Medulla oblongata (tissue), 1 donor: ENCODE measurements around the gene MTRR.

Experiments
- DNase-seq: peaks from one replicate; pipeline ENCODE4 v3.0.0-alpha.2; 2015; ENCODE audit errors: extremely low spot score

MTRR gene

GRCh38 chr5:7857361-7857760 is 11.6 kb upstream of the MTRR start:
- no peak for DNase-seq

GRCh38 chr5:7857926-7858632 is 10.9 kb upstream of the MTRR start:
- no peak for DNase-seq

GRCh38 chr5:7866196-7866595 is 2.8 kb upstream of the MTRR start:
- no peak for DNase-seq

- DNase-seq = no peak
Observed at GRCh38 chr5:7867260-7867659, 1.7 kb upstream of the MTRR start.

GRCh38 chr5:7868427-7868772 is 548 bp upstream of the MTRR start:
- no peak for DNase-seq

GRCh38 chr5:7869474-7870136 is 657 bp downstream of the MTRR start:
- no peak for DNase-seq

- no peak for DNase-seq
Observed at GRCh38 chr5:7871653-7872052, 2.7 kb downstream of the MTRR start.

- no peak for DNase-seq
Observed at GRCh38 chr5:7872517-7873130, 3.7 kb downstream of the MTRR start.

- no peak for DNase-seq
Observed at GRCh38 chr5:7873216-7873615, 4.3 kb downstream of the MTRR start.

GRCh38 chr5:7874639-7875038 is 5.7 kb downstream of the MTRR start:
- DNase-seq = no peak

- DNase-seq = no peak
Observed at GRCh38 chr5:7875151-7875550, 6.2 kb downstream of the MTRR start.

- no peak for DNase-seq
Observed at GRCh38 chr5:7876867-7877266, 7.9 kb downstream of the MTRR start.

- DNase-seq = no peak
Observed at GRCh38 chr5:7877851-7878250, 8.9 kb downstream of the MTRR start.

- no peak for DNase-seq
Observed at GRCh38 chr5:7878381-7878873, 9.5 kb downstream of the MTRR start.

GRCh38 chr5:7881091-7881490 is 12.1 kb downstream of the MTRR start:
- no peak for DNase-seq

GRCh38 chr5:7881816-7882215 is 12.9 kb downstream of the MTRR start:
- peak; percentile 88 for DNase-seq

- no peak for DNase-seq
Observed at GRCh38 chr5:7882926-7883325, 14.0 kb downstream of the MTRR start.

- DNase-seq = peak; percentile 84
Observed at GRCh38 chr5:7884491-7885267, 15.7 kb downstream of the MTRR start.

GRCh38 chr5:7886849-7887475 is 18.0 kb downstream of the MTRR start:
- DNase-seq = peak; percentile 70

GRCh38 chr5:7888901-7889300 is 20.0 kb downstream of the MTRR start:
- no peak for DNase-seq

- DNase-seq = no peak
Observed at GRCh38 chr5:7894439-7894838, 25.5 kb downstream of the MTRR start.

GRCh38 chr5:7894860-7895259 is 25.9 kb downstream of the MTRR start:
- DNase-seq = no peak
